ENCODE data around the gene MORF4L1.
A peak's percentile ranks its signal among the peaks of the same experiment; 100 is the strongest.
"Not testable (repeated sequence)": the region's sequence is repeated elsewhere in the genome, so short reads cannot be mapped to it uniquely, and the experiment has no call there.

MORF4L1 gene

GRCh38 chr15:78927077-78927790 is 54.5 kb downstream of the MORF4L1 start:
- DNase-seq: no peak

DNA sequence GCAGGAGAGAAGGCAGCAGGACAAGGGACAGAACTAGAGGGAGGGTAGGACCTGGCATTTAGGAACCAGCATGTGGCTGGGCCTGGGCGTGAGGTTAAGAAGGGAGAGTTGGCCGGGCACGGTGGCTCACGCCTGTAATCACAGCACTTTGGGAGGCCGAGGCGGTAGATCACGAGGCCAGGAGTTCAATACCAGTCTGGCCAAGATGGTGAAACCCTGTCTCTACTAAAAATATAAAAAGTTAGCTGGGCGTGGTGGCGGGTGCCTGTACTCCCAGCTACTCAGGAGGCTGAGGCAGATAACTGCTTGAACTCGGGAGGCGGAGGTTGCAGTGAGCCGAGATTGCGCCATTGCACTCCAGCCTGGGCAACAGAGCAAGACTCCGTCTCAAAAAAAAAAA is 55.5 kb downstream of the MORF4L1 start:
- not testable (repeated sequence) for DNase-seq

DNA sequence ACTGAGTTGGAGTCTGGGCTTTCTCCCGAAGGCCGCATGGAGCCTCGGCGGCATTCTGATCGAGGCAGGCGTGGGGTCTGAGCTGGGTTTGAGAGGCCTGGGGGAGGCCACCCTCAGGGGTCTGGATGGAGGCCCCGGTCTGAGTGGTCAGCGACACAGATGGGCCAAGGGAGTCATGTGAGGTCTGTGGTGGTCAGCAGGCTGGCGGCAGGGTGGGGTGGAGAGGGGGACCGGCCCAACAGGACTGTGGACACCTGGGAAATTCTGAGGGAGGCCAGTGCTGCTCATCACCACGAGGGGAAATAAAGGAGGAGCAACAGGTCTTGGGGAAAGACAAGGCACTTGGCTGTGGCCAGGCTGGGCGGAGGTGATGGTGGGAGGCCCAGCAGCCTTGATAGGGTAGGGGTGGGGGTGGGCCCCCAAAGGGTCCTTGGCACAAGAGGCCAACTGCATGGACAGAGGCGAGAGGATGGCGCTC is 56.0 kb downstream of the MORF4L1 start:
- no peak for DNase-seq

- DNase-seq: no peak
Observed at GRCh38 chr15:78929536-78930264, 57.0 kb downstream of the MORF4L1 start.

DNA sequence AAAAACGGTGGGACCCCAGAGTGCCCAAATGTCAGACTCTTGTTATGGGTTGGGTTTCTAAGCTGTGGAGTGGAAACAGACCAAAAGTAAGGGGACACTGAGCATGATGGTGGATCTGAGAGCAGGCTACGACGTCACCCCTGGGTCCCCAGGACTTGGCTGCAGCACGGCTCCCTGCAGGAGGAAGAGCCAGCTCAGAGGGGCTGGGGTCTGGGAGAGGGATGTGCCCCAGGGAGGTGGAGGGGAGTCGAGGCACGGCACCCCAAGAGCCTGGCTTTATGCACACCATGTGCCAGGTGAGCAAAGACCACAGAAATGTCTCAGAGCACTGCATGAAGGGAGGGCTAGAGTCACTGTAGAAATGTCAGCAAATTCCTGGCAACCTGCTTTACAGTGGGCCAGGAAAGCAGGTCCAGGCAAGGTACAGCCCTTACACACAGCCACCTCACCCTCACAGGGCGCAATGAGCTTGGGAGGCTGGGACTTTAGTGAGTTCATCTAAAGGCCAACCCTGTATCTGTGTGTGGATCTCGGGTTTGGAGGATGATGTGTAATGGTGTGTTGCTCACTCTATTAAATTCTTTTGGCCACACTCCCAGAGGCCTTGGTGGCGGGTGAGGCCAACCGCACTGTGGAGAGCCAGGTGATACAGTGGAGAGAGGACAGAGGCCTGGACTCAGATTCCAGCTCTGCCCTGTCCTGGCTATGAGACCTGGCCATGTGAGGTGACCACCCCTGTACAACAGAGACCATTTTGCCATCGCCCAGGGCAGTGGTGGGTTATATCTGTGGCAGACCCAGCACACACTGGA is 58.1 kb downstream of the MORF4L1 start:
- DNase-seq: no peak

GRCh38 chr15:78931439-78932257 is 59.0 kb downstream of the MORF4L1 start:
- DNase-seq: no peak

DNA sequence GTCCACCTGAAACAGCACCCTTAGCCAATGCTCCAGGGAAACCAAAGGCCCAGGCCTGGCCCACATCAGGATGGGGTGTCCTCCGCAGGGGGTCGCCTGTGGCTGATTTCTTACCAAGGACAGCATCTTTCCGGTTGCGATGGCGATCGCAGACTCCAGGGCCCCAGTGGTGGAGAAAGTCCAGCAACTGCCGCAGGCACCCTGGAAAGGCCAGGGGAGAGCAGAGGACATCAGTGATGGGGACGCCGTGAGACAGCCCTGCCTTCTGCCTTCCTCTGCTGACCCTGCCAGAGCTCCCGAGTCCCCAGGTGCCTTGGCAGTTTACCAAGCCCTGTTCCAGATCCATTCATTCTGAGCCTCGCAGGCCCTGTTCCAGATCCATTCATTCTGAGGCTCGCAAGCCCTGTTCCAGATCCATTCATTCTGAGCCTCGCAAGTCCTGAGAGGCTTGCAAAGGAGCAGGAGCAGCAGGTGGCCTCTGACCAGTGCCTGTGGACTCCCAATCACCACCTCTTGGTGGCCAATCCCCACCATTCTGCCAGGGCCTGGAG is 59.6 kb downstream of the MORF4L1 start:
- no peak for DNase-seq

GRCh38 chr15:78933187-78933822 is 60.6 kb downstream of the MORF4L1 start:
- no peak for DNase-seq

DNA sequence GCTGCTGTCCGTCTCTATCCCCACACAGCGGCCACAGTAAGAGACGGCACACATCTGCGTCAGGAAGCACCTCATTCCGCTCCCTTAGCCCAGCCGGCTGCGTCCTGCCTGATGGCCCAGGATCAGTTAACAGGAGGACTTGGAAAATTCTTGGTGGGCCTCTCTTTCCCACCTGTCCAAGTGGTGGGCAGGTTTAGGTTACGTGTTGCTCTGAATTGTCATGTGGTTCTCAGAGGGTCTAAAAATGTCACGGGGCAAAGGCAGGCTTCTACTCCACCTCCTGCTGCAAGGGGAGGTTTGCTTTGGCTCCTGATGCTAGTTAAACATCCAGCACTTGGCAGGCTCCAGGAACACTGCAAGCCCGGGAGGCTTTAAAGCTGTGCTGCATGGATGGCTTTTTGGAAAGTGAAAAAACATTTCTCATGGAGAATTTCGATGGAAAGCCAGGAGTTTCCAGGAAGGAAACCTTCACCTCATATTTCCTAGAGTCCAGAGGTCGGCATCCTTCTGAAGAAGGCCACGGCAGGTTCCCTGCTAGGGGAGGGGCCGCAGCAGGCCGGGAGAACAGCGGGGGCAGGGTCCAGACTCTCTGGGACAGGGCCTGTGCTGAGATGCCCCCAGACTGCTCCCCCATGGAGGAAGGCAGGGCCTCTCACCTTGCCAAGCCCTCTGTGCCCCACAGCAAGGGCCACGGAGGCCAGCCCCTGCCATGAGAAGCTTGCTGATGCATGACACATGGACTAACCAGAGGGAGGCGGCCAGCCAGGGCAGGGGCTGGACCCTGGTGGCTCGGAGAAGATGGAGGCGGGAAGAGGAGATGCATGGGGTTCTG is 61.3 kb downstream of the MORF4L1 start:
- DNase-seq: no peak

GRCh38 chr15:78934655-78935023 is 61.9 kb downstream of the MORF4L1 start:
- DNase-seq: no peak

- DNase-seq: peak; percentile 89
Observed at GRCh38 chr15:78937132-78937739, 64.5 kb downstream of the MORF4L1 start.

- DNase-seq: no peak
Observed at GRCh38 chr15:78938658-78939488, 66.2 kb downstream of the MORF4L1 start.

DNA sequence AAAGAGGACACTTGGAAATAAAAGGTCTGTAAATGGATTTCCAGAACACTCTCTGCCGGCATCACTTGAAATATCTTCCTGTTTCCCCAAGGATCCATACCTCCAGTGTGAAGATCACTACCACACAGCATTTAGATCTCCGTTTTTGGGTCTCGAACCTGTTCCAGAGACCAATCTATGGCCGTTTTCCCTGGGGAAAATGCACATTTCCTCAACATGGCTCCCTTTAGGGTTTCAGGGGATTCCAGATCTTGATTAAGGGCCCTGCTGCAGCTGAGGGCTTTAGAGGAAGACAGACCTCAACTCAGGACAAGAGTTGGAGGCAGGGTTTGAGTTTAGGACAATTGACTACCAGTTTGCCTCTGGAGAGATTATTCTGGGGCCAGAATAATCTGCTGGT is 70.1 kb downstream of the MORF4L1 start:
- DNase-seq: no peak

DNA sequence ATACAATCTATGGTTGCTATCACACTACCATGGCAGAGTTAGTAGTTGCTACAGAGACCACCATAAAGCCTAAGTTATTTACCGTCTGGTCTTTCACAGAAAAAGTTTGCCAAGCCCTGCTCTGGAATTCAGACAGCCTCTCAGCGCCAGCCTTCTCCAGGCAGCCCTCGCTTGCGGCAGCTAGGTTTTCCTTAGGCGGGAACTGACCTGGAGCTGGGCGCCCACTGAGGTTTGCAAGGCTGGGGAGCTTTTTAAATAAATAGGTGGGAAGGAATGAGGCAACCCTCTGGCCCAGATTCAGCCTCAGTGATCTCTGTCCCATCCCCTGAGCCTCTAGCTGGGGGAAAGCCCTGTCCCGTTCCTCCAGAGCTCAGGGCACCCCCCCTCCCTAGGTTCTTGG is 71.0 kb downstream of the MORF4L1 start:
- DNase-seq: no peak

DNA sequence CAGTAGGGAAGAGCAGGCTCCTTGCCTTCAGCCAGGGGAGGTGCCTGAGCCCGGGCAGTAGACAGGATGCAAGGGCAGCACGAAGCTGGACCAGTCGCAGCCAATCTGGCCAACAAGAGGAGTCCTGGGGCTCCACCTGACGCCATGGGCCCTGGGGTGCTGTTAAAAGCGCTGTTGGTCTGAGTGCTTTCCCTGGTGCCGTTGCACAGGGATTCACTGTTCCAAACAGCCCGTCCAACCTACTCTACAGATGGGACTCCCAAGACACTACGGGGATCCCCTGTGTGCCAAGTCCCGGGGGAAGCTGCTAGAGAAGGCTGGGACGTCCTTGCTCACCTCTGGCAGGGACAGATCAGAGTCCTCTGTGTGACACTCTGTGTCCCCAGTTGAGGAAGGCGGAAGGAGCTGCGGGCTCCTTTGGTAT is 71.5 kb downstream of the MORF4L1 start:
- no peak for DNase-seq

DNA sequence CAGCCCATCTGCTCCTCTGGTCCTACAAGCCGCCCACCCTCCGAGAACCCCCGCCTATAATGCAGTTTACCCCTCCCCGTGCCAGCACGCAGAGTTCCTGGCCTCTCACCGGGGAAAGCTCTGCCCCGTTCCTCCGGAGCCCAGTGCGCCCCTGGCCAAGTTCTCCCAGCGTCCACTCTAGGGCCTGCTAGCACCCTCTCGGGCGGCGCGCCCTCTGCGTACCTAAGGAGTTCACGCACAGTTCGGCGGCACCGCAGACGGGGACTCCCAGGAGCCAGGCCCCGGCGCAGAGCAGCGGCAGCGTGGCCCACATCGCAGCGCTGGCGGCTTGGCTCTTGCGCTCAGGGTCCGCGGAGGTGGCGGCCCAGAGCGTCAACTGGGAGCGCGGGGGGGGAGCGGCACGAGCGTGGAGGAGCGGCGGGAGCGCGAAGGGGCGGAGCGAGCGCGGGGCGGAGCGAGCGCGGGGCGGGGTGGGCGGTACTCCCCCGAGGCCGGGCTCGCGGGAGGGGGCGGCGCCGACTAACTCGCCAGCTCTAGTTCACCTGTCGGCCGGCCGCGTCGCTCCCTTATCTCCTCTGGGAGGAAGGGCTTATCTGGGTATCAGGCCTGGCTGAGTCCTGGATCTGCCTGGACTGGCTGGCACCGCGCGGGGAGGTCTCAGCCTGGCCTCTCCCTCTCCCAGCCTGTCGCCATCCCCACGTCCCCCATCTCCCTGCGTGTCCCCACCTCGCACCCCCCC is 72.1 kb downstream of the MORF4L1 start, which contains the start of gene CTSH:
CTSH (minus strand) TSS at position 378 of the 739 bp plus-strand sequence; CDS start at position 313, 65 bp downstream.
- peak; percentile 57 for DNase-seq

DNA sequence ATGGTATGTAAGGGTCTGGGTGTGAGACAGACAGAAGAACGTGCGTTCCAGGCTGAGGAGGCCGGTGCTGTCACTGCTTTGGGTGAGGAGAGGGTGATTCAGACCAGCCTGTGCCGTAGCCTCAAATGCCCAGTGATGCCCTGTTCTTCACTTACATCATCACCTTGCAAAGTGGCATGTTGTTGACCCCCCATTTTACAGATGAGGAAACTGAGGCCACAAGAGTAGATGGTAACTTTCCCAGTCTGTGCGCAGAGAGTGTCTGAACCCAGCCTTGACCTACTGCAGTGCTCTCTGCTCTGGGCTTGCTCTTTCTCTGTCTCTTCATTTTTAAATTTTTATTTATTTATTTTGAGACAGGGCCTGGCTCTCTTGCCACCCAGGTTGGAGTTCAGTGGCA is 73.8 kb downstream of the MORF4L1 start:
- DNase-seq: no peak

DNA sequence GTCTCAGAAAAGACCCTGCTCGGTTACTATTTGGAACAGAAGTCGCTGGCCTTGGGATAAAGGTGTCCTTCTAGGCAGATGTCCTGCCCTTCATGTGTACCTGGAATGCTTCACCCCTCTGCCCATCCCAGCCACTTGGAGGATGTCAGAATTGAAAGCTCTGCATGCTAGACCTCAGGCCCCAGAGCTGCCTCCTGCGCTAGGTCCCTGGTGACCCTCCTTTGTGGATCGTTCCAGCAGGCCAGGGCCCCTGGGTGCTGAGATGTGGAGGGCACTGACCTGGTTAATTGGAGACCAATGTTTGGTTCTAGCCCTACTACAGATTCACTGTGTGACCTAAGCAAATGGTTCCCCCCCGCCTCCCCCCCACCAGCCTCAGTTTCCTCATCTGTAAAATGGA is 74.8 kb downstream of the MORF4L1 start:
- no peak for DNase-seq

Measured in GDM1 (cell line).